Muscle layer of colon (tissue), 2 donors: Measurements from ENCODE around the gene MDFIC.

Experiments used
- H3K27ac ChIP-seq: one replicate; pipeline ENCODE4 v1.7.0; 2013; ENCODE audit warnings: low read depth, mild to moderate bottlenecking, low read length, moderate library complexity
- H3K27me3 ChIP-seq, 2 donors: one replicate each; pipeline ENCODE4 v1.7.0; 2013; ENCODE audit warnings: low read length in 2 of 2, mild to moderate bottlenecking in 2 of 2; ENCODE audit not compliant: insufficient read depth in 2 of 2, control insufficient read depth in 1 of 2
- H3K36me3 ChIP-seq: one replicate; pipeline ENCODE4 v1.7.0; 2013; ENCODE audit warnings: mild to moderate bottlenecking, low read length; ENCODE audit not compliant: insufficient read depth
- H3K4me1 ChIP-seq: one replicate; pipeline ENCODE4 v1.7.0; 2013; ENCODE audit warnings: mild to moderate bottlenecking, low read length; ENCODE audit not compliant: insufficient read depth
- H3K4me3 ChIP-seq, 2 donors: one replicate each; pipeline ENCODE4 v1.7.0; 2013; ENCODE audit warnings: low read length in 2 of 2, low read depth in 1 of 2, mild to moderate bottlenecking in 1 of 2, moderate library complexity in 1 of 2
- H3K9ac ChIP-seq: one replicate; pipeline ENCODE4 v1.7.0; 2013; ENCODE audit warnings: low read length
- H3K9me3 ChIP-seq: one replicate; pipeline ENCODE4 v1.7.0; 2013; ENCODE audit warnings: mild to moderate bottlenecking, low read length
- donor health status: abdominal sarcoma.
- donor health status: Adenocarcinoma of cecum.

Gene MDFIC

GRCh38 chr7:114979803-114980507, 58.1 kb downstream of the MDFIC start:
- Histone ChIP-seq H3K9ac (no peak overlapping the region), H3K36me3 (no peaks in the 10 kb centered on the region), H3K9me3 (no peaks in the 10 kb centered on the region), H3K27me3 (no peaks in the 10 kb centered on the region), H3K4me3 (no peak overlapping the region), H3K4me1 (no peaks in the 10 kb centered on the region), H3K27ac (no peak overlapping the region)

- H3K27ac ChIP-seq = no peak overlapping the region
- H3K9ac ChIP-seq = no peak overlapping the region
- H3K4me1 ChIP-seq = no peaks in the 10 kb centered on the region
These were observed 59.4 kb downstream of the MDFIC start for GRCh38 chr7:114981323-114981722.

GRCh38 chr7:114985116-114985715, 63.3 kb downstream of the MDFIC start:
- H3K4me3 ChIP-seq = no peak overlapping the region
- H3K27me3 ChIP-seq = no peaks in the 10 kb centered on the region
- H3K27ac ChIP-seq = no peak overlapping the region
- H3K4me1 ChIP-seq = peaks cover 15% of the 10 kb centered on the region
- no peak overlapping the region for H3K9ac ChIP-seq
- no peaks in the 10 kb centered on the region for H3K9me3 ChIP-seq
- H3K36me3 ChIP-seq = no peaks in the 10 kb centered on the region

More at GRCh38 chr7:114981323-114981722, 59.4 kb downstream of the MDFIC start:
- no peaks in the 10 kb centered on the region for H3K36me3 ChIP-seq
- H3K4me3 ChIP-seq = no peak overlapping the region
- no peaks in the 10 kb centered on the region for H3K9me3 ChIP-seq
- no peaks in the 10 kb centered on the region for H3K27me3 ChIP-seq

- Histone ChIP-seq H3K4me1 (peaks cover 15% of the 10 kb centered on the region), H3K36me3 (no peaks in the 10 kb centered on the region), H3K27ac (no peak overlapping the region), H3K9ac (no peak overlapping the region), H3K4me3 (no peak overlapping the region), H3K9me3 (no peaks in the 10 kb centered on the region), H3K27me3 (no peaks in the 10 kb centered on the region)
These were observed 64.6 kb downstream of the MDFIC start for GRCh38 chr7:114986190-114987180.

GRCh38 chr7:114988026-114988425, 66.1 kb downstream of the MDFIC start:
- H3K4me3 ChIP-seq = no peak overlapping the region
- peaks cover 15% of the 10 kb centered on the region for H3K4me1 ChIP-seq
- no peaks in the 10 kb centered on the region for H3K36me3 ChIP-seq
- no peak overlapping the region for H3K27ac ChIP-seq
- no peak overlapping the region for H3K9ac ChIP-seq
- no peaks in the 10 kb centered on the region for H3K9me3 ChIP-seq
- H3K27me3 ChIP-seq = no peaks in the 10 kb centered on the region

- Histone ChIP-seq H3K4me1 (peaks cover 15% of the 10 kb centered on the region), H3K27ac (no peak overlapping the region), H3K36me3 (no peaks in the 10 kb centered on the region), H3K27me3 (no peaks in the 10 kb centered on the region), H3K9me3 (no peaks in the 10 kb centered on the region), H3K4me3 (no peak overlapping the region), H3K9ac (no peak overlapping the region)
These were observed 67.0 kb downstream of the MDFIC start for GRCh38 chr7:114988755-114989375.

- peaks cover 15% of the 10 kb centered on the region for H3K4me1 ChIP-seq
- H3K9ac ChIP-seq = no peak overlapping the region
- no peaks in the 10 kb centered on the region for H3K36me3 ChIP-seq
- no peak overlapping the region for H3K4me3 ChIP-seq
- no peaks in the 10 kb centered on the region for H3K27me3 ChIP-seq
- no peaks in the 10 kb centered on the region for H3K9me3 ChIP-seq
- no peak overlapping the region for H3K27ac ChIP-seq
These were observed 67.6 kb downstream of the MDFIC start for GRCh38 chr7:114989531-114989930.

- no peaks in the 10 kb centered on the region for H3K27me3 ChIP-seq
- H3K27ac ChIP-seq = no peak overlapping the region
- no peaks in the 10 kb centered on the region for H3K9me3 ChIP-seq
- no peak overlapping the region for H3K4me3 ChIP-seq
- H3K9ac ChIP-seq = no peak overlapping the region
- no peaks in the 10 kb centered on the region for H3K4me1 ChIP-seq
- H3K36me3 ChIP-seq = peaks cover 7% of the 10 kb centered on the region
These were observed 75.9 kb downstream of the MDFIC start for GRCh38 chr7:114997487-114998404.

- no peak overlapping the region for H3K4me3 ChIP-seq
- no peaks in the 10 kb centered on the region for H3K27me3 ChIP-seq
- H3K36me3 ChIP-seq = no peaks in the 10 kb centered on the region
- H3K27ac ChIP-seq = no peak overlapping the region
- H3K9ac ChIP-seq = no peak overlapping the region
- peaks cover 14% of the 10 kb centered on the region for H3K4me1 ChIP-seq
- H3K9me3 ChIP-seq = no peaks in the 10 kb centered on the region
These were observed 82.2 kb downstream of the MDFIC start for GRCh38 chr7:115004121-115004520.

GRCh38 chr7:115005251-115005650, 83.4 kb downstream of the MDFIC start:
- H3K27ac ChIP-seq = no peak overlapping the region
- no peaks in the 10 kb centered on the region for H3K9me3 ChIP-seq
- H3K4me1 ChIP-seq = peaks cover 25% of the 10 kb centered on the region

More at GRCh38 chr7:115005251-115005650, 83.4 kb downstream of the MDFIC start:
- Histone ChIP-seq H3K9ac (no peak overlapping the region), H3K4me3 (no peak overlapping the region), H3K27me3 (no peaks in the 10 kb centered on the region), H3K36me3 (no peaks in the 10 kb centered on the region)
